GM12878 (cell line): ENCODE results near the gene UST. TPM values are rescaled to one million over a fixed set of nuclear protein-coding genes. Genes with fewer than 3 reads are reported as not detected.

Source experiments
- ATAC-seq: fragments of 200-7000 bp; cut with Tn5 transposase; 3 replicates; pipeline ENCODE4 v1.9.1; 2020; ENCODE audit warnings: mild to moderate bottlenecking, moderate library complexity
- BruUV-seq: library from RNA; stranded (reverse); fragments of 400-500 nt; replicated peaks from 2 replicates; lab custom pipeline; 2021; lab: Mats Ljungman, UMichigan
- CTCF ChIA-PET: fragments of 300-600 bp; sonication (Branson Sonifier 250); formaldehyde crosslinking; extraction: SDS; loops from one replicate; lab custom pipeline; 2021; ENCODE audit warnings: inconsistent platforms; lab: Yijun Ruan, JAX
- POLR2A ChIA-PET: fragments of 350-600 bp; formaldehyde crosslinking; extraction: SDS; loops from one replicate; lab custom pipeline; 2021; ENCODE audit warnings: inconsistent platforms; lab: Charles Lee
- RAD21 ChIA-PET: fragments of 300-600 bp; sonication (Branson Sonifier 250); formaldehyde crosslinking; loops from one replicate; lab custom pipeline; 2023; ENCODE audit warnings: antibody characterized with exemption; ENCODE audit not compliant: unreplicated experiment; lab: Charles Lee
- SMC1A ChIA-PET: fragments of 300-600 bp; sonication (Branson Sonifier 250); formaldehyde crosslinking; loops from one replicate; lab custom pipeline; 2023; ENCODE audit not compliant: unreplicated experiment, uncharacterized antibody; lab: Charles Lee
- DNase-seq: peaks from one replicate; pipeline ENCODE4 v3.0.0-alpha.2; 2011; ENCODE audit warnings: low read depth, low spot score
- FAIRE-seq: peaks from 3 replicates; lab custom pipeline; 2011; peaks lifted over from hg19 to GRCh38; lab: Jason Lieb, UNC
- H2AFZ ChIP-seq: 2 replicates; pipeline ENCODE4 v1.6.0; 2011; ENCODE audit warnings: low read depth, low read length, control low read depth; ENCODE audit not compliant: control insufficient read depth
- H3K27ac ChIP-seq: 2 replicates; pipeline ENCODE4 v1.5.1; 2011; ENCODE audit warnings: control low read depth; ENCODE audit not compliant: control insufficient read depth, insufficient read depth
- H3K27me3 ChIP-seq, 2 experiments: replicated peaks in 1 of 2; 2 replicates each; pipeline versions ENCODE4 v1.6.0 to v1.6.1; 2011; ENCODE audit warnings: low read length in 1 of 2; ENCODE audit not compliant: control insufficient read depth in 2 of 2, insufficient read depth in 2 of 2
- H3K36me3 ChIP-seq, 2 experiments: 2 replicates each; pipeline ENCODE4 v1.5.1; 2011; ENCODE audit warnings: low read length in 1 of 2; ENCODE audit not compliant: control insufficient read depth in 2 of 2, insufficient read depth in 2 of 2
- H3K4me1 ChIP-seq: 2 replicates; pipeline ENCODE4 v1.6.1; 2011; ENCODE audit warnings: mild to moderate bottlenecking, low read length, moderate library complexity, mixed read lengths; ENCODE audit not compliant: control insufficient read depth, insufficient read depth
- H3K4me2 ChIP-seq: 2 replicates; pipeline ENCODE4 v1.6.0; 2011; ENCODE audit warnings: control low read depth; ENCODE audit not compliant: control insufficient read depth, insufficient read depth
- H3K4me3 ChIP-seq: fragments of 200-600 bp; sonication (generic); 2 replicates; pipeline ENCODE4 v1.5.1; 2016
- H3K79me2 ChIP-seq: 2 replicates; pipeline ENCODE4 v1.6.0; 2011; ENCODE audit warnings: low read length; ENCODE audit not compliant: control insufficient read depth, insufficient read depth
- H3K9ac ChIP-seq: 2 replicates; pipeline ENCODE4 v1.8.0; 2011; ENCODE audit warnings: low read length, control low read depth, mixed read lengths; ENCODE audit not compliant: control insufficient read depth, insufficient read depth
- H3K9me3 ChIP-seq: replicated peaks from 3 replicates; pipeline ENCODE4 v1.5.1; 2011; ENCODE audit warnings: mild to moderate bottlenecking, low read length; ENCODE audit not compliant: control insufficient read depth, insufficient read depth
- H4K20me1 ChIP-seq: 2 replicates; pipeline ENCODE4 v1.6.0; 2011; ENCODE audit not compliant: control insufficient read depth, insufficient read depth
- ASH2L ChIP-seq: fragments of 300-600, 200-600 bp; sonication (generic); IDR thresholded peaks from 2 replicates; pipeline ENCODE4 v1.6.1; 2017; ENCODE audit warnings: low read depth, mild to moderate bottlenecking, borderline replicate concordance
- ATF2 ChIP-seq: IDR thresholded peaks from 2 replicates; pipeline ENCODE4 v1.6.1; 2012; ENCODE audit warnings: low read length, inconsistent platforms
- BMI1 ChIP-seq: fragments of 450-650 bp; IDR thresholded peaks from 2 replicates; pipeline ENCODE4 v1.6.1; 2016; ENCODE audit warnings: mild to moderate bottlenecking, moderate library complexity, borderline replicate concordance
- CHD2 ChIP-seq: IDR thresholded peaks from 2 replicates; pipeline ENCODE4 v1.6.1; 2011; ENCODE audit warnings: low read depth, low read length, improper control_type of control experiment, borderline replicate concordance
- IKZF2 ChIP-seq, 2 experiments: fragments of 450-650 bp; IDR thresholded peaks; 2 replicates each; pipeline ENCODE4 v1.6.1; 2017; ENCODE audit warnings: mild to moderate bottlenecking in 2 of 2, moderate library complexity in 2 of 2
- MEF2A ChIP-seq: IDR thresholded peaks from 2 replicates; pipeline ENCODE4 v1.6.1; 2011; ENCODE audit warnings: low read depth, mild to moderate bottlenecking, low read length, moderate library complexity; ENCODE audit not compliant: insufficient read depth
- MXI1 ChIP-seq: fragments of 150-350 bp; IDR thresholded peaks from 2 replicates; pipeline ENCODE4 v1.6.1; 2011; ENCODE audit warnings: low read depth, mild to moderate bottlenecking, inconsistent platforms, low read length, improper control_type of control experiment
- RELA ChIP-seq: fragments of 450-650 bp; IDR thresholded peaks from 2 replicates; pipeline ENCODE4 v1.8.0; 2014; ENCODE audit warnings: borderline replicate concordance; ENCODE audit not compliant: partially characterized antibody
- TCF7 ChIP-seq: IDR thresholded peaks from 2 replicates; pipeline ENCODE4 v1.6.1; 2014; ENCODE audit warnings: antibody characterized with exemption, borderline replicate concordance
- ZBTB4 ChIP-seq: fragments of 450-650 bp; formaldehyde crosslinking; IDR thresholded peaks from 2 replicates; pipeline ENCODE4 v1.4.0; 2022; ENCODE audit warnings: mild to moderate bottlenecking, moderate library complexity
- ZNF217 ChIP-seq: fragments of 450-650 bp; IDR thresholded peaks from 2 replicates; pipeline ENCODE4 v1.6.1; 2017; ENCODE audit warnings: antibody characterized with exemption, mild to moderate bottlenecking
- WGBS: methylation state at CpG from one replicate; pipeline ENCODE4 v1.1.6; 2016; ENCODE audit warnings: low lambda C conversion rate; ENCODE audit not compliant: insufficient replicate concordance, insufficient coverage; ENCODE audit errors: missing lambda C conversion rate; 5-methylcytosine and 5-hydroxymethylcytosine counted together
- in situ Hi-C: fragments of 300-500 bp; cut with MboI; formaldehyde crosslinking; loops from 9 replicates; pipeline ENCODE4 v1.14.3; 2018; ENCODE audit warnings: mixed read lengths
- intact Hi-C: fragments of 100-400 bp; cut with micrococcal nuclease; formaldehyde crosslinking; loops from one replicate; pipeline ENCODE4 v1.14.2; 2022; ENCODE audit not compliant: unreplicated experiment
- polyA plus RNA-seq, 11 experiments: library from polyadenylated mRNA; depleted of rRNA in 4 of 11; unstranded in 6 of 11; stranded (reverse) in 5 of 11; fragments of >200 nt; fragmentation: Nextera tagmentation in 4 of 11; fragmentation: Illumina TruSeq in 1 of 11; extraction: Ambion mirVana in 4 of 11; extraction: Trizol in 1 of 11; gene quantifications; 1 replicate in 1 of 11; 2 replicates in 10 of 11; pipeline versions ENCODE4 v1.2.1 to v1.2.3, GENCODE V29; 2011 to 2016; ENCODE audit warnings: inconsistent platforms in 2 of 11, missing spikeins in 2 of 11, low read depth in 1 of 11
- total RNA-seq, 4 experiments: library from RNA; depleted of rRNA in 3 of 4; stranded (reverse); fragments of >200 nt in 3 of 4; fragmentation: Illumina TruSeq in 1 of 4; extraction: Trizol in 1 of 4; gene quantifications; 2 replicates each; pipeline versions ENCODE4 v1.2.1 to v1.2.3, GENCODE V29; 2013 to 2021
- TF ChIP-seq, protein P1 (sequence below): fragments of 450-650 bp; IDR thresholded peaks from 2 replicates; pipeline ENCODE4 v1.6.1; 2018; ENCODE audit warnings: mild to moderate bottlenecking, low read depth, moderate library complexity; ENCODE audit not compliant: partially characterized antibody

Gene UST
- total and polyA plus RNA-seq, 10 of the 15 experiments (the other 5 are each of a cell fraction or from before 2014, with no cell fraction given): 0.74 to 43.3 (median 2.2) TPM

GRCh38 chr6:148885136-148885865 is 138.5 kb downstream of the UST start:
- Histone ChIP-seq H3K4me1 (no peaks in the 10 kb centered on the region), H3K9me3 (no peaks in the 10 kb centered on the region), H3K27ac (no peak overlapping the region), H2AFZ (no peak overlapping the region), H3K79me2 (no peaks in the 10 kb centered on the region), H3K9ac (no peak overlapping the region), H4K20me1 (no peaks in the 10 kb centered on the region), H3K4me2 (no peak overlapping the region)
- RAD21 ChIA-PET: no interaction called here
- SMC1A ChIA-PET: interaction anchor here (0.7 to 1.1 kb wide), 2 partner anchors 16 to 21 kb away, joined by 3 read pairs; no protein-coding TSS in a partner anchor
- no peak for FAIRE-seq
- ATAC-seq: no peak
- TF ChIP-seq MEF2A (no peak), ZBTB4 (CRISPR knock-in tag) (no peak), TCF7 (no peak), ASH2L (no peak), ZNF217 (no peak), ATF2 (no peak), CHD2 (no peak), BMI1 (no peak), MXI1 (no peak), RELA (no peak), IKZF2 (IDR thresholded peaks at IDR 0.05) (no peak)
- TF ChIP-seq, protein P1, sequence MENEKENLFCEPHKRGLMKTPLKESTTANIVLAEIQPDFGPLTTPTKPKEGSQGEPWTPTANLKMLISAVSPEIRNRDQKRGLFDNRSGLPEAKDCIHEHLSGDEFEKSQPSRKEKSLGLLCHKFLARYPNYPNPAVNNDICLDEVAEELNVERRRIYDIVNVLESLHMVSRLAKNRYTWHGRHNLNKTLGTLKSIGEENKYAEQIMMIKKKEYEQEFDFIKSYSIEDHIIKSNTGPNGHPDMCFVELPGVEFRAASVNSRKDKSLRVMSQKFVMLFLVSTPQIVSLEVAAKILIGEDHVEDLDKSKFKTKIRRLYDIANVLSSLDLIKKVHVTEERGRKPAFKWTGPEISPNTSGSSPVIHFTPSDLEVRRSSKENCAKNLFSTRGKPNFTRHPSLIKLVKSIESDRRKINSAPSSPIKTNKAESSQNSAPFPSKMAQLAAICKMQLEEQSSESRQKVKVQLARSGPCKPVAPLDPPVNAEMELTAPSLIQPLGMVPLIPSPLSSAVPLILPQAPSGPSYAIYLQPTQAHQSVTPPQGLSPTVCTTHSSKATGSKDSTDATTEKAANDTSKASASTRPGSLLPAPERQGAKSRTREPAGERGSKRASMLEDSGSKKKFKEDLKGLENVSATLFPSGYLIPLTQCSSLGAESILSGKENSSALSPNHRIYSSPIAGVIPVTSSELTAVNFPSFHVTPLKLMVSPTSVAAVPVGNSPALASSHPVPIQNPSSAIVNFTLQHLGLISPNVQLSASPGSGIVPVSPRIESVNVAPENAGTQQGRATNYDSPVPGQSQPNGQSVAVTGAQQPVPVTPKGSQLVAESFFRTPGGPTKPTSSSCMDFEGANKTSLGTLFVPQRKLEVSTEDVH: no peak
- TF ChIP-seq, all 136 proteins: peak for 0
- ChIA-PET POLR2A (no interaction called here), CTCF (no interaction called here)
- no TSS peak for BruUV-seq
- in situ Hi-C loops (no loop called here), intact Hi-C loops (no loop called here)
- Histone ChIP-seq H3K4me3 (no peak overlapping the region), H3K27me3 (no peaks in the 10 kb centered on the region; a peak in 1 of 4 replicates), H3K36me3 (no peaks in the 10 kb centered on the region)
- 54% methylated on average over 6 of the region's 6 CpGs for whole genome bisulfite sequencing
- no peak for DNase-seq
